Measurements from ENCODE around the gene PCDHGA1.

Gene PCDHGA1

GRCh38 chr5:141560725-141561483, 230.6 kb downstream of the PCDHGA1 start:
- TF ChIP-seq, protein P1, sequence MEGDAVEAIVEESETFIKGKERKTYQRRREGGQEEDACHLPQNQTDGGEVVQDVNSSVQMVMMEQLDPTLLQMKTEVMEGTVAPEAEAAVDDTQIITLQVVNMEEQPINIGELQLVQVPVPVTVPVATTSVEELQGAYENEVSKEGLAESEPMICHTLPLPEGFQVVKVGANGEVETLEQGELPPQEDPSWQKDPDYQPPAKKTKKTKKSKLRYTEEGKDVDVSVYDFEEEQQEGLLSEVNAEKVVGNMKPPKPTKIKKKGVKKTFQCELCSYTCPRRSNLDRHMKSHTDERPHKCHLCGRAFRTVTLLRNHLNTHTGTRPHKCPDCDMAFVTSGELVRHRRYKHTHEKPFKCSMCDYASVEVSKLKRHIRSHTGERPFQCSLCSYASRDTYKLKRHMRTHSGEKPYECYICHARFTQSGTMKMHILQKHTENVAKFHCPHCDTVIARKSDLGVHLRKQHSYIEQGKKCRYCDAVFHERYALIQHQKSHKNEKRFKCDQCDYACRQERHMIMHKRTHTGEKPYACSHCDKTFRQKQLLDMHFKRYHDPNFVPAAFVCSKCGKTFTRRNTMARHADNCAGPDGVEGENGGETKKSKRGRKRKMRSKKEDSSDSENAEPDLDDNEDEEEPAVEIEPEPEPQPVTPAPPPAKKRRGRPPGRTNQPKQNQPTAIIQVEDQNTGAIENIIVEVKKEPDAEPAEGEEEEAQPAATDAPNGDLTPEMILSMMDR (IDR thresholded peaks at IDR 0.05; ENCODE audit: extremely low read depth, missing control alignments) = peak; percentile 43
- DNase-seq (ENCODE audit: low spot score) = no peak

All from GM20000 (cell line).